B cell (primary cell): ENCODE measurements around the gene POC1B. TPM values are rescaled to one million over a fixed set of nuclear protein-coding genes. Genes with fewer than 3 reads are reported as not detected.

ENCODE experiments used
- ATAC-seq: fragments of 200-7000 bp; cut with Tn5 transposase; one replicate; pipeline ENCODE4 v1.10.0; 2021; ENCODE audit warnings: low read depth, mild to moderate bottlenecking, moderate number of reproducible peaks, moderate library complexity
- CTCF ChIA-PET: fragments of 350-600 bp; sonication (Branson Sonifier 250); formaldehyde crosslinking; loops from one replicate; lab custom pipeline; 2021; ENCODE audit warnings: antibody characterized with exemption, inconsistent platforms; lab: Charles Lee
- POLR2A ChIA-PET: fragments of 350-600 bp; sonication (Branson Sonifier 250); formaldehyde crosslinking; loops from one replicate; lab custom pipeline; 2021; ENCODE audit warnings: antibody characterized with exemption; lab: Charles Lee
- DNase-seq: peaks from one replicate; pipeline ENCODE4 v3.0.0; 2013
- H2AFZ ChIP-seq: 2 replicates; pipeline ENCODE4 v1.6.1; 2012; ENCODE audit warnings: mild to moderate bottlenecking, low read depth, low read length; ENCODE audit not compliant: insufficient read depth, poor library complexity, severe bottlenecking
- H3K27ac ChIP-seq, 2 donors: 1 replicate in 1 of 2; 2 replicates in 1 of 2; pipeline ENCODE4 v1.5.1; 2012 to 2013; ENCODE audit warnings: low read length in 2 of 2, mild to moderate bottlenecking in 2 of 2, moderate library complexity in 1 of 2
- H3K27me3 ChIP-seq, 4 experiments: fragments of 200-600 bp in 1 of 4; sonication (generic) in 1 of 4; replicated peaks in 1 of 4; 1 replicate in 2 of 4; 2 replicates in 2 of 4; pipeline versions ENCODE4 v1.6.1 to v1.7.0; 2013 to 2016; ENCODE audit warnings: low read length in 3 of 4, mild to moderate bottlenecking in 2 of 4, mixed read lengths in 1 of 4, moderate library complexity in 1 of 4; ENCODE audit not compliant: insufficient read depth in 4 of 4, control insufficient read depth in 3 of 4; ENCODE audit errors: control extremely low read depth in 1 of 4
- H3K36me3 ChIP-seq, 2 experiments: replicated peaks in 1 of 2; 1 replicate in 1 of 2; 2 replicates in 1 of 2; pipeline versions ENCODE4 v1.6.1 to v1.7.1; 2013; ENCODE audit warnings: low read length in 1 of 2; ENCODE audit not compliant: insufficient read depth in 2 of 2, control insufficient read depth in 1 of 2; ENCODE audit errors: control extremely low read depth in 1 of 2, extremely low read depth in 1 of 2
- H3K4me1 ChIP-seq, 2 donors: fragments of 200-600 bp in 1 of 2; sonication (generic) in 1 of 2; 1 replicate in 1 of 2; 2 replicates in 1 of 2; pipeline versions ENCODE4 v1.5.1 to v1.6.1; 2013 to 2017; ENCODE audit warnings: low read length in 2 of 2; ENCODE audit not compliant: control insufficient read depth in 2 of 2, insufficient read depth in 2 of 2
- H3K4me2 ChIP-seq: replicated peaks from 2 replicates; pipeline ENCODE3; 2012; ENCODE audit warnings: mild to moderate bottlenecking, low read depth, low read length; ENCODE audit not compliant: poor library complexity, severe bottlenecking
- H3K4me3 ChIP-seq, 5 experiments: fragments of 200-600 bp in 1 of 5; sonication (generic) in 1 of 5; 1 replicate in 3 of 5; 2 replicates in 2 of 5; pipeline versions ENCODE4 v1.5.1 to v1.7.0; 2011 to 2016; ENCODE audit warnings: low read length in 4 of 5, mild to moderate bottlenecking in 4 of 5, low read depth in 2 of 5, control low read depth in 1 of 5, moderate library complexity in 1 of 5; ENCODE audit not compliant: insufficient read depth in 1 of 5; ENCODE audit errors: control extremely low read depth in 1 of 5, extremely low read depth in 1 of 5
- H3K79me2 ChIP-seq: fragments of 200-600 bp; sonication (generic); one replicate; pipeline ENCODE4 v1.6.0; 2016; ENCODE audit warnings: low read length; ENCODE audit not compliant: control insufficient read depth, insufficient read depth
- H3K9ac ChIP-seq: fragments of 200-600 bp; sonication (generic); 2 replicates; pipeline ENCODE4 v1.6.1; 2017; ENCODE audit warnings: mild to moderate bottlenecking, low read length, moderate library complexity
- H3K9me3 ChIP-seq, 3 donors: one replicate each; pipeline versions ENCODE4 v1.6.1 to v1.7.1; 2013; ENCODE audit warnings: low read length in 2 of 3; ENCODE audit not compliant: control insufficient read depth in 2 of 3, insufficient read depth in 1 of 3; ENCODE audit errors: control extremely low read depth in 1 of 3
- H4K20me1 ChIP-seq: 2 replicates; pipeline ENCODE4 v1.6.0; 2012; ENCODE audit warnings: mild to moderate bottlenecking, low read length; ENCODE audit not compliant: insufficient read depth, control insufficient read depth, poor library complexity, severe bottlenecking
- H3K27ac Mint-ChIP-seq: one replicate; pipeline ENCODE4 v1.8.0; 2021; ENCODE audit warnings: mixed read lengths
- H3K27me3 Mint-ChIP-seq: one replicate; pipeline ENCODE4 v1.8.0; 2021; ENCODE audit warnings: mixed read lengths
- H3K4me1 Mint-ChIP-seq: one replicate; pipeline ENCODE4 v1.8.0; 2021; ENCODE audit warnings: mixed read lengths
- H3K4me3 Mint-ChIP-seq: one replicate; pipeline ENCODE4 v1.8.0; 2021; ENCODE audit warnings: mixed read lengths
- H3K9me3 Mint-ChIP-seq: one replicate; pipeline ENCODE4 v1.8.0; 2022; ENCODE audit warnings: mixed read lengths; ENCODE audit not compliant: insufficient read depth
- CTCF ChIP-seq: fragments of 200-600 bp; IDR thresholded peaks from one replicate; pipeline ENCODE4 v1.8.0; 2022; ENCODE audit warnings: antibody characterized with exemption, mild to moderate bottlenecking
- EZH2 ChIP-seq: IDR thresholded peaks from 2 replicates; pipeline ENCODE4 v1.6.1; 2012; ENCODE audit warnings: borderline replicate concordance, low read depth, mild to moderate bottlenecking, moderate library complexity, low read length; ENCODE audit not compliant: insufficient read depth, poor library complexity, severe bottlenecking
- WGBS: methylation state at CpG from one replicate; pipeline ENCODE4 v1.1.5; 2013; ENCODE audit warnings: missing lambda C conversion rate; ENCODE audit not compliant: insufficient coverage; 5-methylcytosine and 5-hydroxymethylcytosine counted together
- intact Hi-C: fragments of 100-400 bp; cut with micrococcal nuclease; formaldehyde crosslinking; loops from one replicate; pipeline ENCODE4 v1.10.0; 2022
- polyA plus RNA-seq: library from polyadenylated mRNA; depleted of rRNA; stranded (reverse); fragments of >200 nt; gene quantifications from 2 replicates; pipeline ENCODE4 v1.2.3, GENCODE V29; 2012
- total RNA-seq, 2 donors: library from RNA; stranded (reverse); fragments of 120-200 nt in 1 of 2; gene quantifications; 1 replicate in 1 of 2; 2 replicates in 1 of 2; pipeline versions ENCODE4 v1.2.3 to v1.2.4, GENCODE V29; 2013 to 2022

POC1B gene
- total and polyA plus RNA-seq, 2 donors (not counting 1 experiment from before 2014, with no cell fraction given), result 12.0 to 39.5 TPM

- ATAC-seq, result no peak
- no peak overlapping the region for H3K4me3 ChIP-seq
- H3K27ac Mint-ChIP-seq, result no peak overlapping the region
- no peaks in the 10 kb centered on the region for H3K9me3 Mint-ChIP-seq
- no peak overlapping the region for H3K9ac ChIP-seq
- no peaks in the 10 kb centered on the region for H3K79me2 ChIP-seq
- TF ChIP-seq EZH2, result no peak
- no peak for TF ChIP-seq CTCF
- no peak overlapping the region for H3K4me2 ChIP-seq
- peaks cover 16% of the 10 kb centered on the region for H3K4me1 Mint-ChIP-seq
- H4K20me1 ChIP-seq, result no peaks in the 10 kb centered on the region
- no peak overlapping the region for H3K4me3 Mint-ChIP-seq
- no peak for DNase-seq
- WGBS, result no CpG with 5 or more reads among the region's 3 CpGs
- H3K27me3 Mint-ChIP-seq, result no peaks in the 10 kb centered on the region
- CTCF ChIA-PET, result no interaction called here
- no peak overlapping the region for H2AFZ ChIP-seq
- no peaks in the 10 kb centered on the region for H3K9me3 ChIP-seq
- no peaks in the 10 kb centered on the region for H3K27me3 ChIP-seq
- H3K4me1 ChIP-seq, result peaks cover 10 to 11% of the 10 kb centered on the region in 2 donors
- POLR2A ChIA-PET, result no interaction called here
- intact Hi-C loops, result no loop called here
- no peak overlapping the region for H3K27ac ChIP-seq
- no peaks in the 10 kb centered on the region for H3K36me3 ChIP-seq
Observed at GRCh38 chr12:89393551-89394121, 132.2 kb downstream of the POC1B start.

DNA sequence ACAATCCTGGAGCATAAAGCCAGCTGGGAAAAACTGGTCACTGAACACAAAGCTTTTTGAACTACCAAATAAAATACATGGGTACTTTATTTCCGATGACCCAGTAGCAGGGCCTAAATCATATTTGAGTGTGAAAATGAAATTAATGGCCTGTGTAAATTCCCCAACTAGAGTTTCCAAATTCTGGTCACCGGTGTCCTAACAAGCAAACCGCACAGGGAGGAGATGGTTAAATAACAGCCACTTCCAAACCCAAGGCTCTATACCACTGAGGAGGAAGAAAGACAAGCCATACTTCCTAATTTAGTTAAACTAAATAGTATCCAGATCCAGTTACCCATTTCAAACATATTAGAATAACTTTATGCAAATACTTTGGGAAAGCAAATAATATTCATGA is 133.5 kb downstream of the POC1B start:
- POLR2A ChIA-PET, result no interaction called here
- no peak overlapping the region for H3K4me3 Mint-ChIP-seq
- H3K27ac ChIP-seq, result no peak overlapping the region
- H3K4me3 ChIP-seq, result no peak overlapping the region
- no peak overlapping the region for H3K27ac Mint-ChIP-seq
- 100% methylated on average over 1 of the region's 3 CpGs for WGBS
- H3K9ac ChIP-seq, result no peak overlapping the region
- H3K27me3 Mint-ChIP-seq, result no peaks in the 10 kb centered on the region
- peaks cover 12% of the 10 kb centered on the region for H3K4me1 Mint-ChIP-seq
- intact Hi-C loops, result no loop called here
- no peak for DNase-seq
- peaks cover 10 to 11% of the 10 kb centered on the region in 2 donors for H3K4me1 ChIP-seq
- no peaks in the 10 kb centered on the region for H3K36me3 ChIP-seq
- H4K20me1 ChIP-seq, result no peaks in the 10 kb centered on the region
- no peaks in the 10 kb centered on the region for H3K79me2 ChIP-seq
- TF ChIP-seq CTCF, result no peak
- no peak for TF ChIP-seq EZH2
- no peaks in the 10 kb centered on the region for H3K9me3 Mint-ChIP-seq
- H3K4me2 ChIP-seq, result no peak overlapping the region
- no peak for ATAC-seq
- H3K27me3 ChIP-seq, result no peaks in the 10 kb centered on the region
- CTCF ChIA-PET, result no interaction called here
- H3K9me3 ChIP-seq, result no peaks in the 10 kb centered on the region
- no peak overlapping the region for H2AFZ ChIP-seq
